Activated CD4-positive, alpha-beta T cell treated with anti-CD3 and anti-CD28 coated beads, Interleukin-2, amount 50 U/mL, for 48 hours (primary cell): ENCODE data around the gene MSL3B.

Source experiments
- DNase-seq, 2 experiments: peaks; one replicate each; pipeline ENCODE4 v3.0.0-alpha.2; 2020

The MSL3B gene

GRCh38 chr2:233816334-233816733 lies 51.9 kb downstream of the MSL3B start:
- no peak for DNase-seq

GRCh38 chr2:233815861-233816260 lies 52.3 kb downstream of the MSL3B start:
- no peak for DNase-seq
